NCI-H526 treated with DMSO at 0.1 percent for 48 hours (cell line): ENCODE data around the gene MPC2.
"Not testable (repeated sequence)": the region's sequence is repeated elsewhere in the genome, so short reads cannot be mapped to it uniquely, and the experiment has no call there.

ENCODE experiments used
- DNase-seq: peaks from one replicate; lab custom pipeline; 2025; lab: John Stamatoyannopoulos, UW

Gene MPC2

GRCh38 chr1:167904652-167905130, 32.2 kb downstream of the MPC2 start:
- no peak for DNase-seq

DNA sequence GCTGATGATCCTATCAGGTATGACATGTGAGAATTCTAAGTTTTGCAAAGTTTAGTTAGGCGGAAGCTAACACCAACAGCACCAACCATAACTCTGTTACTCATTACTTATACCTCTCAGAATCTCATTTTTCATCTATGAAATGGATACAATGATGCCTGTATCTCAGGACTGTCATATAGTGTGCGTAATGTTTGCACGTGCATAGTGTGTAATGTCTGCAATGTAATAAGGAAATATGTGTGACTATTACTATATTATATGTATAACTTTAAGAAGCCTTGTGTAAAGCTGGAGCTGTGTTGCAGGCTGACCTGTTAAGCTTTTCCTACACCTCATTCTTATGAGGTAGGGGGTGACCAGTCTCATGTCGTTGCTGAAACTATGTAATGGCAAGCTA, 36.0 kb downstream of the MPC2 start:
- no peak for DNase-seq

GRCh38 chr1:167899253-167899681, 37.6 kb downstream of the MPC2 start:
- DNase-seq, result no peak

GRCh38 chr1:167898578-167899222, 38.2 kb downstream of the MPC2 start:
- DNase-seq, result no peak

DNA sequence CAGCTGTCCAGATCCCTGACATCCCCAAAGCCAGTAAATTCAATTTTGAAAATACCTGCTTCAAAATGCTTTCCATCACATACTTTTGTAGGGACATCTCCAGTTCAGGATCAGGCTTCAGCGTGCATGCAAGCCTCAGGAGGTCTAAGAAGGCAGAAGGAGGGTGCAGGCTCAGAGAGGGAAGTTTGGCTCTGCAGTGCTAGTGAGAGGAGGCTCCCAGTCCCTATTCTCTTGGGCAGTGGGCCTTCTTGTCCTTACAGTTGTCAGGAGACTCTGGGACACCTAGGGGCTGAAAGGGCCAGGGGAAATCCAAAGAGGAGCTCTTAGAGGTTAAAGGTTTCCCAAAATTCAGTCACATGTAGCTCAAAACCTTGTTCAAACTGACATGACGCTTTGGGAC, 43.1 kb downstream of the MPC2 start:
- no peak for DNase-seq

GRCh38 chr1:167890400-167890799, 46.5 kb downstream of the MPC2 start:
- no peak for DNase-seq

DNA sequence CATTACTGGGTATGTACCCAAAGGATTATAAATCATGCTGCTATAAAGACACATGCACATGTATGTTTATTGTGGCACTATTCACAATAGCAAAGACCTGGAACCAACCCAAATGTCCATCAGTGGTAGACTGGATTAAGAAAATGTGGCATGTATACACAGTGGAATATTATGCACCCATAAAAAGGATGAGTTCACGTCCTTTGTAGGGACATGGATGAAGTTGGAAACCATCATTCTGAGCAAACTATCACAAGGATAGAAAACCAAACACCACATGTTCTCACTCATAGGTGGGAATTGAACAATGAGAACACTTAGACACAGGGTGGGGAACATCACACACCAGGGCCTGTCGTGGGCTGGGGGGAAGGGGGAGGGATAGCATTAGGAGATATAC, 49.7 kb downstream of the MPC2 start:
- DNase-seq, result not testable (repeated sequence)

GRCh38 chr1:167882376-167882775, 54.5 kb downstream of the MPC2 start:
- DNase-seq, result no peak

DNA sequence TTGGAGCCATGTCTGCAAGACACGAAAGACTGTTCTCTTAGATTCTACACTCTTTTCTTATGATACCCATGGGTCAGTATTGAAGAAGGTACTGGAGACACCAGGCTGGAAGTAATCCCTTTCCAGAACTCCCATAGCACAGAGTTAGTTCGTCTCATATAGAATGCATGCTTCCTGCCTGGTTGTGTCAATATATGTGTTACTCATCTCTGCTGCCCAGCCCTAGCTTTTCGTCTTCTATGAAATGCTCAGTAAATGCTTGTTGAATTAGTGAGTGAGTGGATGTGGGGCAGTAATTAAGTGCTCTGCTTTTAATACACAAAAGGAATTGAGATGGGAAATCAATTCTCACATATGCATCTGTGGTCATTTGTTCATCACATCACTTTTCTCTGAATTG, 55.1 kb downstream of the MPC2 start:
- DNase-seq, result no peak

- no peak for DNase-seq
These were observed 55.8 kb downstream of the MPC2 start for GRCh38 chr1:167881069-167881468.

DNA sequence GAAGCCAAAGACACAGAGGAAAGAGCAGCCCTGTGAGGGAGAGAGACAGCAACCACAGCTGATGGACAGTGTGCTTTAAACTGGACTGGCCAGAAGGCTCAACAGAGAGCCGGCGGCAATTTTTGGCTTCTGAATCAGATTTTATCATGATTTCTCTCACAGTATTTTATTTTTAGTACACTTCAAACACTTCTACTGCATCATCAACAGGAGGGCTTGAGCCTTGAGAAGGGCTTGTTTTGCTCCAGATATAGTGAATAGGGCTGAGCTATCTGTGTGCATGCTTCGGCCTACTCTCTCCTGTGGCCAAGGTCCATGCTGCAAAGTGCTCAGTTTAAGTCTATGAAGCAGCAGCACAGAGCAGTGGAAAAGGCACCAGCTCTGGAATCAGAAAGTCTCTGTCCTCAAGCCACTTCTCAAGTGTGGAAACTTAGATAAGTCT, 56.3 kb downstream of the MPC2 start:
- DNase-seq, result no peak

DNA sequence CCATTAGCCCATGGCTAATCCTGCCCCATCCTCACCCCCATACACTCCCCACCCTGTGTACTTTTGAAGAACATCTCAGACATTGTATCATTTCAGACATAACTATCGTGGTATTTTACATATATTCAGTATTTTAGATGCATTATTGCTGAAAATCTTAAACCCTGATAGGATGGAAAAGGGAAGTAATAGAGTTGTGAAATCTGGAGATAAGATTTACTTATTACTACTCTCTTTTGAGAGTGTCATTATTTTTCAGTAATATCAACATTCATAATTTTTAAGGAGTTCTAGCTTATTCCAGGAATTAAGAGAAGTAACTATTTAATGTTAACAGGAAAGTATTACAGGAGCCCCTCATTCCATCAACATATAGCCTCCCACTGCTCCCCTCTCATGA, 57.4 kb downstream of the MPC2 start:
- no peak for DNase-seq

DNA sequence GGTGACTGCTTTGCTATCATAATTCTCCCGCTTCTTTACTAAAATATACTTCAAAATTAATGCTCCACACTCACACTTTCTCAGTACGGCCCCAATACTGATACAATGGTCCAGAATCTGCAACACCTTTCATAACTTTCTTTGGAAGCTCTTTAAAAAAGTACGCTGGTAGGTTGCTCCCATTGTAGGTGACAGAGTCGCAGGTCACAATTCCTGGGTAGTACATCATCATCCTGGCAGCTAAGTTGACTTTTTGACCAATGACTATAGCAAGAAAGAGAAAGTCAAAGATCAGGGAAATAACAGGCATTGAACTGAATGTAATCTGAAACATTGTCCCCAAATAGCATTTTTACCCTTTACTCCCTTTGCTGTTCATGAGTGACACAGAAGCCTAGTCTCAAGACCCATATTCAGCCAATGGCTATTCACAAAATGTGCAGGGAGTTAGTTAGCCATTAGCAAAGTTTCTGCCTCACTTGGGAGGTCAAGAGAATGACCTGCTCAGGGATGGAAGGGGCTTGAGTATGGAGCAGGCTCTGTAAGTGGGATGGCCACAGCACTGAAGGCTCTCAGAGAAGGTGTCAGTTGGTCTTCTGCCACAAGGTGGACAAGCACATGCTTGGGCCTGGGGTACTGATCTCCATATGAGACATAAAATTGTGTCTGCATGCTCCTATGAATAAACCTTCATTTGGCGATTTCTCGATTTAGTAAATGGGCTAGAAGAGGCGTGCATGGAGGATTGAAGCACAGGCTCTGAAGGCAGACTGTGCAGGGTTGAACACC, 58.3 kb downstream of the MPC2 start:
- DNase-seq, result no peak

GRCh38 chr1:167876597-167877175, 60.2 kb downstream of the MPC2 start:
- DNase-seq, result no peak

DNA sequence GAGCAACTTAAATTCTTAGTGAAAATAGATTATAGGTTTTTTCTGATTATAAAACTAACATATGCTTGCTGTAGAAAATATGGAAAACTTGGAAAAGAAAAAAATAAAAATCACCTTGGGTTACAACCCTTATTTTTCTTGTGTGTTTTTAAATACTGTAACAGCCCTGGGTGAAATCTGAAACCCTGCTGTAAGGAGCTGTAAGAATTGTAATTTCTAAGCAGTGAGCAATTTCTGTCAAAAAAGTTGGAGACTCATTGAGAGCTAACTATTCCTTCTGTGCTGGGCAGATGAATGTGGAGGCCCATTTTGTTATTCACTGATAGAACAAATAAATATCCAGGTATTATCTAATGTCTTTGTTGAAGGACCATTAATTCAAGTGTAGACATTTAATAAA, 65.5 kb downstream of the MPC2 start:
- DNase-seq, result no peak

DNA sequence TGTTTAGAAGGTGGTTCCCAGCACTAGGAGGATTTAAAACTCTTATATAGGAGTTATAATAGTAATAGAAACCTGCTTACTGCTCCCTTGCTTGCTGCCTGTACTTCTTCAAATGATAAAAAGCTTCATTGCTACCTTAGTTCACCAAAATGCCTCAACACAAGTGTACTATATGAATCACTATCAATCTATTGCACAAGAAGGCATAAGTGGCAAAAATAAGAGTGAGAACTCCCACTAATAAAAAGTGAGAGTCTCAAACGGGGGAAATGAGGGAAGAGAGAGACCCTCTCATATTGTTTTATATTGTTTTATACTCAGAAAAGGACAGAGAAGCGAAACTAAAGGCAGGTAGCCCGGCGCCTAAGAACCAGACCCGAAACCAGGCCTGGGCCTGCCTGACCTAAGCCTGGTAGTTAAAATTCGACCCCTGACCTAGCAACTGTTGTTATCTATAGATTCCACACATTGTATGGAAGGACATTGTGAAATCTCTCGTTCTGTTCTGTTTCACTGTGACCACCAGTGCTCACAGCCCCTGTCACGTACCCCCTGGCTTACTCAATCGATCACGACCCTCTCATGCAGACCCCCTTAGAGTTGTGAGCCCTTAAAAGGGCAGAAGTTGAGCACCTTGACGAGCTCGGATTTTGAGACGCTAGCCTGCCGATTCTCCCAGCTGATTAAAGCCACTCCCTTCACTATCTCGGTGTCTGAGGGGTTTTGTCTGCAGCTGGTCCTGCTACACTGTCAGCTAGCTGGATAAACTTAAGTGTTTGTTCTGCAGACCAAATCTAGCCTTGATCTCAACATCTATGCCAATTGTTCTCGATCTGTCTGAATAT, 67.5 kb downstream of the MPC2 start:
- not testable (repeated sequence) for DNase-seq

DNA sequence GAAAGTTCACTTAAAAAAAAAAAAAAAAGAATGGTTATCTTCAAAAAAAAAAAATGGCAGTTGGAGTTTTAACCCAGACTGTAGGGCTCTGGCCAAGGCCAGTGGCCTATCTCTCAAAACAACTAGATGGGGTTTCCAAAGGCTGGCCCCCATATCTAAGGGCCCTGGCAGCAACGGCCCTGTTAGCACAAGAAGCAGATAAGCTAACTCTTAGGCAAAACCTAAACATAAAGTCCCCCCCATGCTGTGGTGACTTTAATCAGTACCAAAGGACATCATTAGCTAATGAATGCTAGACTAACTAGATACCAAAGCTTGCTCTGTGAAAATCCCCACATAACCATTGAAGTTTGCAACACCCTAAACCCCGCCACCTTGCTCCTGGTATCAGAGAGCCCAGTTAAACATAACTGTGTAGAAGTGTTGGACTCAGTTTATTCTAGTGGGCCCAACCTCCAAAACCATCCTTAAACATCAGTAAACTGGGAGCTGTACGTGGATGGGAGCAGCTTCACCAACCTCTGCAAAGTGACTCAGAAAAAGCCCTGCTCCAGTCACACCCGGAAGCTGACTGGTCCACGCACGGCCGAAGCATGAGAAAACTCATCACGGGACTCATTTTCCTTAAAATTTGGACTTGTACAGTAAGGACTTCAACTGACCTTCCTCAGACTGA, 70.0 kb downstream of the MPC2 start:
- DNase-seq, result not testable (repeated sequence)
